Lower lobe of right lung (tissue), 2 donors: ENCODE measurements around the gene IRX1. TPM values are rescaled to one million over a fixed set of nuclear protein-coding genes. Genes with fewer than 3 reads are reported as not detected.

Source experiments
- ATAC-seq, 2 donors: fragments of 200-7000 bp; cut with Tn5 transposase; one replicate each; pipeline ENCODE4 v1.9.1; 2020 to 2022; ENCODE audit warnings: mild to moderate bottlenecking in 2 of 2, moderate library complexity in 2 of 2
- DNase-seq: peaks from one replicate; pipeline ENCODE4 v3.0.0-alpha.2; 2020
- H3K27ac ChIP-seq: fragments of 200-600 bp; one replicate; pipeline ENCODE4 v1.8.0; 2022
- H3K27me3 ChIP-seq: fragments of 200-600 bp; one replicate; pipeline ENCODE4 v1.8.0; 2022; ENCODE audit warnings: low read depth
- H3K36me3 ChIP-seq: fragments of 200-600 bp; one replicate; pipeline ENCODE4 v1.8.0; 2022; ENCODE audit warnings: mild to moderate bottlenecking
- H3K4me1 ChIP-seq: fragments of 200-600 bp; one replicate; pipeline ENCODE4 v1.8.0; 2022
- H3K4me3 ChIP-seq: fragments of 200-600 bp; one replicate; pipeline ENCODE4 v1.8.0; 2022; ENCODE audit warnings: mild to moderate bottlenecking
- H3K9me3 ChIP-seq: fragments of 200-600 bp; one replicate; pipeline ENCODE4 v1.8.0; 2022
- CTCF ChIP-seq: fragments of 200-600 bp; IDR thresholded peaks from one replicate; pipeline ENCODE4 v1.8.0; 2022; ENCODE audit warnings: antibody characterized with exemption, mild to moderate bottlenecking
- intact Hi-C: fragments of 100-400 bp; cut with DNase I; formaldehyde crosslinking; loops from one replicate; pipeline ENCODE4 v1.11.0; 2022
- total RNA-seq: library from RNA; stranded (reverse); fragmentation: NEBNext Ultra II Directional; extraction: Animal tissue kit (Norgen Biotek cat#: 25700); gene quantifications from one replicate; pipeline ENCODE4 v1.2.1, GENCODE V29; 2021
- donor health status: DM: no; HTN: yes; CAD: no; lungs with severe emphysema.

Gene IRX1
- total RNA-seq, 1 donor from 2014 or later: 6.0 TPM

DNA sequence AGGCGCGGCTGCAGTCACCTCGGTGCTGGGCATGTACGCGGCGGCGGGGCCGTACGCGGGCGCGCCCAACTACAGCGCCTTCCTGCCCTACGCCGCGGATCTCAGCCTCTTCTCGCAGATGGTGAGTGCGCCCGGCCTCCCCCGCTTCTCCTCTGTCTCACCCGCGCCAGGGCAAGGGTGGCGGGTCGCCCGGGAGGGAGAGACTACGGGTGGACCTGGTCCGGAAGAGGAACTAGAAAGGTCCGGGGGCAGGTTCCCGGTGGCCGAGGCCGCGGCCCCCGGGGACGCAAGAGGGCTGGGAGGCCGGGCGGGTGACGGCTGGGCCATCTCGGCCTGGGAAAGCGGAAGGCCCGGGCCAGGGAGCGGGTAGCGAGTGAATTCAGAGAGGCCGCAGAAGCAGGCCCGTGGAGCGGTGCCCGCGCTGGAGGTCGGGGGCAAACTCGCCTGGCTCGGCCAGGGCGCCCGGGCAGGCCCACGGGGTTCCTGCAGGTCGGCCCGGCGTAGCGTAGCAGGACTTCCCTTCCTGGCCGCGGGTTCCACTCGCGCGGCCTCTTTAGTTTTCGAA lies 711 bp downstream of the IRX1 start:
- peaks cover 93% of the 10 kb centered on the region for H3K27me3 ChIP-seq
- H3K9me3 ChIP-seq: no peaks in the 10 kb centered on the region

DNA sequence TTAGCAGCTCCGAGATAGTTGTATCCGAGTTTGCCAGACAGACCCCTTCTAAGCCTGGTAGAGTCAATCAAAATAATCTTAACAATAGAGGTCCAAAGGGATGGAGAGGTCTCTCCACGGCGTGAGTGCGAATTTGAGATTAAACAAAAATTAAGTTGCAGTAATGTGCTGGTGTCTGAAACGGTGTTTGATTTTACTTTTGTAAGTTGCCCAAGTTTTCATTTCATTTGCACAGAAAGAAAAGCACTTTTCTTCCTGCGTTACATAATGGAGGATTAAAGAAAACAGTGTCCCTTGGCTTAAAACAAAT lies 1.2 kb downstream of the IRX1 start:
- intact Hi-C loops: no loop called here
- Histone ChIP-seq H3K36me3 (no peaks in the 10 kb centered on the region), H3K9me3 (no peaks in the 10 kb centered on the region), H3K4me1 (peaks cover 30% of the 10 kb centered on the region), H3K4me3 (peak overlapping the region; percentile 47), H3K27ac (peak overlapping the region; percentile 41), H3K27me3 (peaks cover 93% of the 10 kb centered on the region)
- no peak for TF ChIP-seq CTCF
- DNase-seq (no peak), ATAC-seq (no peak)

More for the DNA sequence above, 711 bp downstream of the IRX1 start:
- Histone ChIP-seq H3K4me1 (peaks cover 30% of the 10 kb centered on the region), H3K27ac (peak overlapping the region; percentile 41), H3K36me3 (no peaks in the 10 kb centered on the region), H3K4me3 (peak overlapping the region; percentile 47)
- ATAC-seq: peak in 1 of 2 donors; percentile 9
- no peak for DNase-seq
- intact Hi-C loops: no loop called here
- no peak for TF ChIP-seq CTCF

DNA sequence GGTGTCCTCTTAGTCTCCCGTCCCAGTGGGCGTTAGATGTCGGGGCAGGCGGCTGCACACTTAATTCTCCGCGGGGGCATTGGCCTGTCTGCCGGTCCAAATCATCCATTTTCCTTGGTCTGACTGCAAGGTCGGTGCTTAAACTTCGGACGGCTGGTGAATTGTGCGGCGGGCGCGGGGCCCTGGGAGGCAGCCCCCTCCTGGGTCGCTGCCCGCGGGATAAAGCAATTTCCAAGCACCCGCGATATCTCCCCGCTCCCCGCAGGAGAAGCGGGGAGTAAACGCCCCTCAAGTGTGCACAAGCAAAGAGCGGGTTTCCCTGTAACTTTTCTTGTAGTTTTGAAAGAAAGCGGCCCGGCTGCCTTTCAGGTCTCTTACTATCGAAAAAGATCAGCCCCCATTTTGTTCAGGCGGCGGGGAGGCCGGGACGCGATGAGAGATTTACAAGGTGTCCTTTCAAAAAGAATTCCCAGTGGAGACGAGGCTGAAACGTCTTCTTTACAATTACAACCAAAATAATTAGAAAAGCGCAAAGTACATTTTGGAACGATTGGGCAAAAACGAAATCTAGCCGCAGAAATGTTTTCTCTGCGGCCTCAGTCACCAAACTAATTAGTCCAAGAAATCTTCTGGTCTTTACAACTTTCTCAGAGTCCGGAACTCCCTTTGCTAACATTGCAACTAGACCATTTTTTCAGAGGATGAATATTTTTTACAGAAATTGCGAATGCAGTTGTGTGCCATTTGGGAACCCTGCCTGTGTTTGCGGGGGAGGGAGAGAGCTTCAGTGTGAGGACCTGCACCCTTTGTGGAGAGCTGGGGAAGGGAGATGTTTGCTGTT lies 1.8 kb downstream of the IRX1 start:
- peak overlapping the region; percentile 47 for H3K4me3 ChIP-seq
- ATAC-seq (no peak), DNase-seq (no peak)
- H3K4me1 ChIP-seq: peaks cover 30% of the 10 kb centered on the region
- no peaks in the 10 kb centered on the region for H3K36me3 ChIP-seq
- peaks cover 93% of the 10 kb centered on the region for H3K27me3 ChIP-seq
- H3K9me3 ChIP-seq: no peaks in the 10 kb centered on the region
- no peak for TF ChIP-seq CTCF
- intact Hi-C loops: no loop called here
- H3K27ac ChIP-seq: no peak overlapping the region

DNA sequence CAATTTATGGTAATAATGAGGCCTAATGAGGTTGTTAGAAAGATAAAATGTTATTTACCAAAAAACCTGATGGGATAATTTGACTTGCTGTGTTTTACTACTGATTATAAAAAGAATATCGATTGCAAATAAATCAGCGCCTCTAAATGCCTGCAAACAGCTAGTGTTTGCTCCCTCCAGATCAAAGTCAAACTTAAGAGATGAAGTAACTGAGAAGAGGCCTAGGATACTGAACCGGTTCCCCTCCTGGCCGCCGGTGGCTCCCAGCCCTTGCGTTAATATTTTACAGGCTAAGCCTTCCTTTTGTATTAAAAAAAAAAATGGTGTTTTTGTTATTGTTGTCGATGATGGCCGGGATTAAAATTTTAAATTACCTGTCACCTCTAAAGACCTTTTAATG lies 2.6 kb downstream of the IRX1 start:
- no peaks in the 10 kb centered on the region for H3K9me3 ChIP-seq
- no peak overlapping the region for H3K27ac ChIP-seq
- H3K27me3 ChIP-seq: peaks cover 93% of the 10 kb centered on the region
- H3K4me3 ChIP-seq: peak overlapping the region; percentile 47
- intact Hi-C loops: no loop called here
- peaks cover 30% of the 10 kb centered on the region for H3K4me1 ChIP-seq
- TF ChIP-seq CTCF: no peak
- DNase-seq (no peak), ATAC-seq (no peak)
- H3K36me3 ChIP-seq: no peaks in the 10 kb centered on the region

- DNase-seq (no peak), ATAC-seq (no peak)
- intact Hi-C loops: no loop called here
- peaks cover 93% of the 10 kb centered on the region for H3K27me3 ChIP-seq
- H3K9me3 ChIP-seq: no peaks in the 10 kb centered on the region
- H3K4me3 ChIP-seq: peak overlapping the region; percentile 47
- no peaks in the 10 kb centered on the region for H3K36me3 ChIP-seq
- peaks cover 30% of the 10 kb centered on the region for H3K4me1 ChIP-seq
- H3K27ac ChIP-seq: no peak overlapping the region
- no peak for TF ChIP-seq CTCF
These were observed 3.2 kb downstream of the IRX1 start for GRCh38 chr5:3598769-3599211.
